ENCODE measurements around the gene KCNJ6. TPM values are rescaled to one million over a fixed set of nuclear protein-coding genes. Genes with fewer than 3 reads are reported as not detected.

The KCNJ6 gene
- total RNA-seq, 2 donors from 2014 or later = 0.33 TPM; not detected in 1

GRCh38 chr21:37819372-37819771 is 96.9 kb downstream of the KCNJ6 start:
- Histone ChIP-seq H3K4me1 (ENCODE audit: control insufficient read depth, insufficient read depth, low read length) (no peaks in the 10 kb centered on the region), H3K4me3 (ENCODE audit: low read length) (no peak overlapping the region), H3K27me3 (ENCODE audit: control insufficient read depth, insufficient read depth, low read length, poor library complexity, severe bottlenecking) (no peaks in the 10 kb centered on the region), H3K9ac (ENCODE audit: extremely low read depth, low read length, poor library complexity, severe bottlenecking) (no peak overlapping the region), H3K27ac (ENCODE audit: low read depth, low read length) (no peak overlapping the region), H3K36me3 (ENCODE audit: control insufficient read depth, insufficient read depth, low read length) (no peaks in the 10 kb centered on the region), H3K9me3 (ENCODE audit: control insufficient read depth, low read length) (no peaks in the 10 kb centered on the region)
- Mint-ChIP-seq H3K36me3 (ENCODE audit: low read depth) (no peaks in the 10 kb centered on the region), H3K27ac (peak overlapping the region; percentile 38), H3K9me3 (no peaks in the 10 kb centered on the region), H3K4me1 (peaks cover 21% of the 10 kb centered on the region), H3K4me3 (no peak overlapping the region), H3K27me3 (ENCODE audit: insufficient read depth) (peaks cover 2% of the 10 kb centered on the region)
- no peak for TF ChIP-seq CTCF (conservative IDR thresholded peaks at IDR 0.05)
- no peak for DNase-seq

- no peak for TF ChIP-seq CTCF (conservative IDR thresholded peaks at IDR 0.05)
- H3K9me3 ChIP-seq (ENCODE audit: control insufficient read depth, low read length) = peaks cover 10% of the 10 kb centered on the region
- H3K27ac ChIP-seq (ENCODE audit: low read depth, low read length) = no peak overlapping the region
- Mint-ChIP-seq H3K27me3 (ENCODE audit: insufficient read depth) (no peaks in the 10 kb centered on the region), H3K4me3 (no peak overlapping the region), H3K27ac (no peak overlapping the region), H3K9me3 (peaks cover 8% of the 10 kb centered on the region), H3K4me1 (peaks cover 21% of the 10 kb centered on the region), H3K36me3 (ENCODE audit: low read depth) (no peaks in the 10 kb centered on the region)
- no peaks in the 10 kb centered on the region for H3K36me3 ChIP-seq (ENCODE audit: control insufficient read depth, insufficient read depth, low read length)
- no peaks in the 10 kb centered on the region for H3K4me1 ChIP-seq (ENCODE audit: control insufficient read depth, insufficient read depth, low read length)
- no peak for DNase-seq
- H3K27me3 ChIP-seq (ENCODE audit: control insufficient read depth, insufficient read depth, low read length, poor library complexity, severe bottlenecking) = no peaks in the 10 kb centered on the region
- no peak overlapping the region for H3K9ac ChIP-seq (ENCODE audit: extremely low read depth, low read length, poor library complexity, severe bottlenecking)
- H3K4me3 ChIP-seq (ENCODE audit: low read length) = no peak overlapping the region
Measured at GRCh38 chr21:37817242-37817641, 99.0 kb downstream of the KCNJ6 start.

GRCh38 chr21:37815893-37816292 is 100.4 kb downstream of the KCNJ6 start:
- no peaks in the 10 kb centered on the region for H3K36me3 Mint-ChIP-seq (ENCODE audit: low read depth)
- H3K27me3 Mint-ChIP-seq (ENCODE audit: insufficient read depth) = no peaks in the 10 kb centered on the region
- no peak for DNase-seq
- Histone ChIP-seq H3K9ac (ENCODE audit: extremely low read depth, low read length, poor library complexity, severe bottlenecking) (no peak overlapping the region), H3K27me3 (ENCODE audit: control insufficient read depth, insufficient read depth, low read length, poor library complexity, severe bottlenecking) (peaks cover 5% of the 10 kb centered on the region), H3K4me3 (ENCODE audit: low read length) (no peak overlapping the region), H3K9me3 (ENCODE audit: control insufficient read depth, low read length) (peaks cover 13% of the 10 kb centered on the region), H3K27ac (ENCODE audit: low read depth, low read length) (no peak overlapping the region), H3K4me1 (ENCODE audit: control insufficient read depth, insufficient read depth, low read length) (no peaks in the 10 kb centered on the region), H3K36me3 (ENCODE audit: control insufficient read depth, insufficient read depth, low read length) (no peaks in the 10 kb centered on the region)
- H3K4me3 Mint-ChIP-seq = no peak overlapping the region
- 92 to 94% methylated on average over 3 to 9 of the region's 9 CpGs for WGBS, 2 experiments (ENCODE audit: insufficient coverage in 1 of 2, insufficient read length in 1 of 2)
- peaks cover 10% of the 10 kb centered on the region for H3K9me3 Mint-ChIP-seq
- no peak overlapping the region for H3K27ac Mint-ChIP-seq
- peaks cover 21% of the 10 kb centered on the region for H3K4me1 Mint-ChIP-seq
- no peak for TF ChIP-seq CTCF (conservative IDR thresholded peaks at IDR 0.05)
